ENCODE results near the gene SPAAR. TPM values are rescaled to one million over a fixed set of nuclear protein-coding genes. Genes with fewer than 3 reads are reported as not detected.

Gene SPAAR, protein sequence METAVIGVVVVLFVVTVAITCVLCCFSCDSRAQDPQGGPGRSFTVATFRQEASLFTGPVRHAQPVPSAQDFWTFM
- not detected in 2 replicates for total RNA-seq

GRCh38 chr9:35909274-35909673, at the start of gene SPAAR:
Gene SPAAR (plus strand): TSS chr9:35909490. CDS start chr9:35910464, 974 bp downstream.

GRCh38 chr9:35870351-35870923, 38.9 kb upstream of the SPAAR start, which contains the start of gene OR13J1:
Gene OR13J1 (minus strand): TSS chr9:35870401. CDS start chr9:35870401, 0 bp downstream.

DNA sequence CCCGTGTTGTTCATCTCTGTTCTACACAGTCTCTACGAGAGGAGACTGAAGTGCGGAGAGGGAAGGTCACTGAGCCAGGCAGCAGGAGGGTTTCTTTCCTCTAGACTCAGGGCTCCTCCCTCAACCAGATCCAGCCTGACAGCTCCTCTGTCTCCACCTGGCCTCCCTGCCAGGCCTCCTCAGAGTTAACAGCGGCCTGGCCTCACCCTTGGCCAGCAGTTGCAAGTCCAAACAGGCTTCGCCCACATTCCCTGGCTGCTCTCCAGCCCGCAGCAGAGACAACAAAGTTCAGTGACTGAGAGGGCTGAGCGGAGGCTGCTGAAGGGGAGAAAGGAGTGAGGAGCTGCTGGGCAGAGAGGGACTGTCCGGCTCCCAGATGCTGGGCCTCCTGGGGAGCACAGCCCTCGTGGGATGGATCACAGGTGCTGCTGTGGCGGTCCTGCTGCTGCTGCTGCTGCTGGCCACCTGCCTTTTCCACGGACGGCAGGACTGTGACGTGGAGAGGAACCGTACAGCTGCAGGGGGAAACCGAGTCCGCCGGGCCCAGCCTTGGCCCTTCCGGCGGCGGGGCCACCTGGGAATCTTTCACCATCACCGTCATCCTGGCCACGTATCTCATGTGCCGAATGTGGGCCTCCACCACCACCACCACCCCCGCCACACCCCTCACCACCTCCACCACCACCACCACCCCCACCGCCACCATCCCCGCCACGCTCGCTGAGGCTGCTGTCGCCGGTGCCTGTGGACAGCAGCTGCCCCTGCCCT, 3.2 kb upstream of the SPAAR start, which contains the start of gene HRCT1:
TSS of gene HRCT1 (plus strand) at position 291 of the 768 bp plus-strand sequence. CDS start at position 377, 86 bp downstream.

GRCh38 chr9:35958104-35958837, 49.0 kb downstream of the SPAAR start, which contains the start of gene OR2S2:
Gene OR2S2 (minus strand): TSS chr9:35958154. CDS start chr9:35958098, 56 bp downstream.

Other genes starting within 250 kb of the SPAAR start
- gene ARHGEF39, start 244.3 kb upstream of the SPAAR start, total RNA-seq: 1.2 and 1.6 TPM in 2 replicates
- not detected in 2 replicates for gene CA9, start 235.6 kb upstream of the SPAAR start, total RNA-seq
- 87.9 and 98.7 TPM in 2 replicates for gene TPM2, start 219.6 kb upstream of the SPAAR start, total RNA-seq
- 118 and 165 TPM in 2 replicates for gene TLN1, start 177.3 kb upstream of the SPAAR start, total RNA-seq
- gene CREB3, start 176.8 kb upstream of the SPAAR start, total RNA-seq: 56.1 and 92.0 TPM in 2 replicates
- 25.9 and 31.7 TPM in 2 replicates for gene GBA2, start 160.3 kb upstream of the SPAAR start, total RNA-seq
- 18.1 and 27.0 TPM in 2 replicates for gene RGP1, start 160.2 kb upstream of the SPAAR start, total RNA-seq
- gene MSMP, start 155.2 kb upstream of the SPAAR start, total RNA-seq: not detected in 2 replicates
- gene NPR2, start 117.9 kb upstream of the SPAAR start, total RNA-seq: 9.0 and 23.6 TPM in 2 replicates
- gene SPAG8, start 97.2 kb upstream of the SPAAR start, total RNA-seq: 0.65 and 1.2 TPM in 2 replicates
- gene HINT2, start 94.4 kb upstream of the SPAAR start, total RNA-seq: 10.6 and 15.7 TPM in 2 replicates
- gene FAM221B, start 80.8 kb upstream of the SPAAR start, total RNA-seq: not detected in 2 replicates
- gene TMEM8B, start 80.3 kb upstream of the SPAAR start, total RNA-seq: 3.5 and 4.0 TPM in 2 replicates
- not detected in 2 replicates for gene OR13J1, start 39.1 kb upstream of the SPAAR start, total RNA-seq
- 0.39 and 0.76 TPM in 2 replicates for gene HRCT1, start 3.3 kb upstream of the SPAAR start, total RNA-seq
- gene OR2S2, start 48.7 kb downstream of the SPAAR start, total RNA-seq: not detected in 2 replicates
- gene RECK, start 127.4 kb downstream of the SPAAR start, total RNA-seq: 22.2 and 54.2 TPM in 2 replicates
- 36.3 and 83.6 TPM in 2 replicates for gene GLIPR2, start 227.2 kb downstream of the SPAAR start, total RNA-seq